ENCODE measurements around the gene DPYD.

Gene DPYD

GRCh38 chr1:97920832-97921571, at the start of gene DPYD:
TSS of gene DPYD (minus strand) at chr1:97921034. CDS start at chr1:97920922, 112 bp downstream.
- peak; percentile 53 to 58 for DNase-seq (ENCODE audit: low read depth in 2 of 2, low spot score in 1 of 2)

DNA sequence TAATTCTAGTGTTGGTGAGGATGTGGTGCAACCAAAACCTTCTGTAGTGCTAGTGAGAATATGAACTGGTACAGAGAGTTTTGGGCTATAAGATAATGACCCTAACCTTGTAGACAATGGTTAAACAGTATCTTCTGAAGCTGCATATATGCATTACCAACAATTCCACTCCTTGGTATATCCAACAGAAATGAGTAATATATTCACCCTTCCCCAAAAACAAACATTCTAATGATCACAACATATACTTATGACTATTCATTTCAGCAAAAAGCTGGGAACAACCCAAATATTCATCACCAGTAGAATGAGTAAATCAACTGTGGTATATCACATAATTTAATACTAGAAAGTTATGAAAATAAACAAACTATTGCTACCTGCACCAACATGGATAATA, 39.6 kb upstream of the DPYD start:
- no peak for DNase-seq (ENCODE audit: low read depth in 2 of 2, low spot score in 1 of 2)

GRCh38 chr1:97947695-97948094, 26.9 kb upstream of the DPYD start:
- no peak for DNase-seq (ENCODE audit: low read depth in 2 of 2, low spot score in 1 of 2)

GRCh38 chr1:97943354-97943753, 22.5 kb upstream of the DPYD start:
- no peak for DNase-seq (ENCODE audit: low read depth in 2 of 2, low spot score in 1 of 2)

DNA sequence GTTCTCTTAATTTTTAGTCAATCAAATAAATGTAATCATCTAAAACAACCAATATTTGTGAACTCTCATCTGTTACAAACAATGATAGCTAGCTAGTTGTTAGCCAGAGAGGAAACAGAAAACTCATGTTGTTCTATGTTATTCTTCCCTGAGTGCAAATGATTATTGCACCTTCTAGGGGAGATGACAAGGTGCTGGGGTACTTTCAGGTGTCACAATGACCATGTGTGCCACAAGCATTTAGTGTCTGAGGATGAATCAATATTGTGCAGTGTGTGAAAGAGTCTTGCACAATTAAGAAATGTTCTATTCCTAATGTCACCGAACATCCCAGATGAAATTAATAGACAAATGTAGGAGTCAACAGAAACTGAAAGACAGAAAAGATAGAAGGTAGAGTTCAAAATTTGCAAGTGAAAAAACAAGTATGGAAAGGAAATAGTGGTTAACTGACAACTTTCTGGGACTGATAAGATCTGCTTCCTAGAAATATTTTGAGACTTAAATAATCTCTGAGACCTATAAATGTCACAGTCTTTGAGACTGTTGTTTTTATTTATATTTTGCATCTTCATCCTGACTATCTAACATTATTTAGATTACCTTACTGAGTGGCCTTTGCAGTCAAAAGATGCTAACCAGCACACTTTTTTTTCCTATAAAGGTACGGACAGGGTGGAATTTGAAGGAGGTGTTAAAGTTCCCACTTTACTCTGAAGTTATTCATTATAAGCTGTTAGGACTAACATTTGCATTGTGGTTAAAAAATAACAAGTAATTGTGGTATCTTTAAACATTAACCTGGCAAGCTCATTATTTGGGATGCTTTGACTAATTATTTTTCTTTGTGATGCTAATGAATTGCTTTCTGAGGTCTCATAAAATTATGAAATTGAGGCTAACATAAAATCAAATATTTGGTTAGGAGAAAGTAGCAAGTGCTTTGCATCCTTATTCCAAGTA, 21.6 kb upstream of the DPYD start:
- DNase-seq (ENCODE audit: low read depth in 2 of 2, low spot score in 1 of 2), result no peak

- DNase-seq (ENCODE audit: low read depth in 2 of 2, low spot score in 1 of 2), result no peak
Observed at GRCh38 chr1:97938285-97938642, 17.4 kb upstream of the DPYD start.

DNA sequence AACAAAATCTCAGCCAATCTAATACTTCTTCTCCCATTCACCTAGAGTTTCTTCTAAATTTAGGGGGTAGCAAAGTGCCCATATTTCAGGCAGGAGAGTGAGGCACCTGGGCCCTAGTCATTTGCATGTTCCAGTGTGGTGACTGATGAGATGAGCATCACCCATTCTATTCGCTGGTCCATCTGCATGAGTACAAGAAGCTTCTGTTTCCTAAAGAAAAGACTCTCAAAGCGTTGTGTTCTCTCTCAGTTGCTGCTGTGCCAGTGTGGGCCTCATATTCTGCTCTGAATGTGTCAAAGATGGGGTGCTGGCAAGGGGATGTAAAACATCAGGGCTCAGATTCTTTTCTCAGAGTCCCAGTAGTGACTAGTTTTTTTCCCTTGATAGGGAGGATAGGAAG, 16.1 kb upstream of the DPYD start:
- DNase-seq (ENCODE audit: low read depth in 2 of 2, low spot score in 1 of 2), result no peak

DNA sequence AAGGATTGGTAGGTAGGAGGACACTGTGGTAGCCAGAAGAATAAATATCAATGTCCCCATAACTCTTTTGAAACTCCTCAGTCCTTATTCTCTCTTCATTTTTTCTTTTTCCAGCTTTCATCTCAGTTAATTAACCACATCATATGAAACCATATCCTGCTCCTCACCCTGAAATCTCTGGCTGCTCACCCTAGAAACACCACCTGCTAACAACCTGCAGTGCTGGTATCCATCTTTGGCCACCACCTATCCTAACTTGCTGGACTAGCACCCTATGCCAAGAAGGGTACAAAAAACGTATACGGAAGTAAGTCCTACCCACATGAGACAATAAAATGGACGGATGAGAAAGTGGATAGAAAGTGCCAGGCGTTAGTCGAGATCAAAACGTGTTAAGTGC, 13.7 kb upstream of the DPYD start:
- no peak for DNase-seq (ENCODE audit: low read depth in 2 of 2, low spot score in 1 of 2)

GRCh38 chr1:97929874-97930851, 9.3 kb upstream of the DPYD start:
- no peak for DNase-seq (ENCODE audit: low read depth in 2 of 2, low spot score in 1 of 2)

DNA sequence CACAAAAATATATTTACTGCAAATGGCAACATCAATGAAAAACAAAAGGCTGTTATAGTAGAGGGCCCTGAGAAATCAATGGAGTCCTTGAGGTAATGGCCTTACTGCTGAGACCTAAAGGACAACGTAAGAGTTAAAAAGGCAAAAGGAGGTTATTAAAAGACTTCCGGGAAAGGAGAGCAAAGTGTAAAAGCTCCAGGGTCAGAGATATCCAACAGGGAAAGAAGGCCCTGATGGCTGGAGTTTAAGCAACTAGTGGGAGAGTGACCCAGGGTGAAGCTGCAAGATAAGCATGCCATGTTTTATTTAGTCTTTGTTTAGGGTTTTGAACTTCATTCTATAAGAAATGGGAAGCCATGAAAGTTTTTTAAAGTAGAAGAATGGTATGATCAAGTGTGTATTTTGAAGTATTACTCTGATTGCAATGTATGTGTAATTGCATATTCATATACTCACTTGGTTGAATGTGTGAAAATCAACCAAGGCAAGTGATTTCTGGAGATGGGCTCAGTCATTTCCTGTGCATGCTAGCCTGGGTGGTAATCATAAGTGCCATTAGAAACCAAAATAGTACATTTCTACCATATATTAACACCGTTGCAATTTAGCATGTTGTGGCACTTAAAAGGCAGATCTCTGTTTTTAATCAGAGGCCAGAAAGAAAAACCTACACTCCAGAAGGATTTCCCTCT, 5.3 kb upstream of the DPYD start:
- DNase-seq (ENCODE audit: low read depth in 2 of 2, low spot score in 1 of 2), result no peak

- no peak for DNase-seq (ENCODE audit: low read depth in 2 of 2, low spot score in 1 of 2)
Observed at GRCh38 chr1:97925151-97925550, 4.3 kb upstream of the DPYD start.

GRCh38 chr1:97923811-97924210, 3.0 kb upstream of the DPYD start:
- DNase-seq (ENCODE audit: low read depth in 2 of 2, low spot score in 1 of 2), result no peak

- peak; percentile 17 to 47 for DNase-seq (ENCODE audit: low read depth in 2 of 2, low spot score in 1 of 2)
Observed at GRCh38 chr1:97920276-97920831, 480 bp downstream of the DPYD start.

DNA sequence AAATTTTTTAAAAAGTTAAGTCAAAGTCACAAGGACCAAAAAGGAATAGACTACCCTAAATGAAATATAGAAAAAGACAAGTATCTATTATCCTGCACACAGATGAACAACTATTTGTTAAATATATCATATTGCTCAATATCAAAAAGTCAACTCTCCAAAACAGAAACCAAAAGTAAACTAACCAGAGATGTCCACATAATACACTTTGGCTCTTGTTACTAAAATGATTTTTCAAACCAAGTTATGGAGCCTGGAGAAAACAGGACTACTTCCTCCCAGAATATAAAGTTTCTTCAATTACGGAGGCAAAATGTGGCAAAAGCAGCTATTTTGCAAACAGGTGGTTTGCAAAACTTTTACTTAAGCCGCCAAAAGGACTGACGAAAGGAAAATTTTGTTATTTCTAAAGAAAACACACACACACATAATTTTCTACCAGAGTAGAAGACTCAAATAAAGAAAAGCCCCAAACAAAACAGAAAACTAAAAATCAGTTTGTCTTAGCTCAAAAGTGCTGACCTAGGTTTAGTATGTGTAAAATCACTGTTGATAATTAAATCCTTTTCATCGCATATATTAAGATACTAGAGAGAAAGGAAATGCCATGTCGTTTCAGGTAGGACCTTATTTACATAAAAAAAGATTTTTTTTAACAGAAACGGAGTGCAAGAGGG, 1.1 kb downstream of the DPYD start:
- DNase-seq (ENCODE audit: low read depth in 2 of 2, low spot score in 1 of 2), result no peak

GRCh38 chr1:97918961-97919360, 1.9 kb downstream of the DPYD start:
- no peak for DNase-seq (ENCODE audit: low read depth in 2 of 2, low spot score in 1 of 2)

GRCh38 chr1:97913506-97914139, 7.2 kb downstream of the DPYD start:
- no peak for DNase-seq (ENCODE audit: low read depth in 2 of 2, low spot score in 1 of 2)

DNA sequence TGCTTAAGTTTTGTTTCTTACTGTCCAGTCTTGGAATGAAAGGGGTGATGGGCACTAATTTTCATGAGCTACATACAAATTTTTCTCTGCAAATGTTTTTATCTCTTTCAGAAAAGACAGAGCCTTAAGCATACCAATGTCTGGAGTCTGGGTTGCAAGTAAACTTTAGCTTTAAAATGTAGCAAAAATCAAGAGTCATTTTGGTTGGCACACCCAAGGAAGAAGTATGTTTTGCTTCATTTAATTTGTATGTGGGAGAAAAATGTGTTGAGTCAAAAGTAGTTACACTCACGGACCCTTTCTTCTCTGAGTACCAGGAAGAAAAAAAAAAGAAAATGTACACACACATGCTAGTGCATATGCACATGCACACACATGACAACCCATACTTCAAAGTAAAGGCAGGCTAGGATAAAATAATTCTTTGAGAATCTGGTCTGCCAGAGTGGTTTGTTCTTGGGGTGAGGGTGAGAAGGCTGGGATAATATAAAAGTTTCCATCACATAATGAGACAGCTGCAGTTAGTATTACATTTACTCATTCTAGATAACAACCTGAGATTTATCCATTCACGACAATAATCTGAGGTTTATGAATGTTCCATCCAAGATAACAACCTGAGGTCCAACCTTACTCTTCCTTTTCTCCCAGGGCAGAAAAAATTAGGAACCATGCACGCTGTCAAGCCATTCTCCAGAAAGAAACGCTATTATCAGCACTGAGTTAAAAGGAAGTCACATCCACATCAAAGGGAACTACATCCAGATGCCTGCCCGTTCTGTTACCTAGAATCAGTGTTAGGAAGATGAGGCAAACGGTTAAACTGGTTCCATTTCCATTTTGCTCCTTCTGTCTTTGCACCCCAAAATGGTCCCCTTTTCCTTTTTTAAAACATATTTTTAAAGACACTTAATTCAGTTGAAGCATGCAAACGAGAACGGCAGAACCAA, 9.3 kb downstream of the DPYD start:
- DNase-seq (ENCODE audit: low read depth in 2 of 2, low spot score in 1 of 2), result no peak

GRCh38 chr1:97909266-97909665, 11.6 kb downstream of the DPYD start:
- DNase-seq (ENCODE audit: low read depth in 2 of 2, low spot score in 1 of 2), result no peak

Data from stimulated activated CD8-positive, alpha-beta memory T cell treated with anti-CD3 and anti-CD28 coated beads, Interleukin-4, amount 100 ng/mL, for 4 hours (primary cell).